H9 (cell line): ENCODE results near the gene P2RY14. TPM values are rescaled to one million over a fixed set of nuclear protein-coding genes. Genes with fewer than 3 reads are reported as not detected.

ENCODE experiments used
- DNase-seq: peaks from one replicate; pipeline ENCODE4 v3.0.0-alpha.2; 2017
- H2AFZ ChIP-seq: one replicate; pipeline ENCODE4 v1.6.1; 2013; ENCODE audit warnings: mild to moderate bottlenecking, low read length, control low read depth, moderate library complexity
- H2AK5ac ChIP-seq: 2 replicates; pipeline ENCODE4 v1.6.1; 2013; ENCODE audit warnings: low read length, control low read depth, mixed read lengths; ENCODE audit not compliant: insufficient read length
- H2BK120ac ChIP-seq: one replicate; pipeline ENCODE4 v1.6.1; 2013; ENCODE audit warnings: low read depth, mild to moderate bottlenecking, low read length, control low read depth, inconsistent platforms; ENCODE audit not compliant: poor library complexity, severe bottlenecking
- H2BK12ac ChIP-seq: 2 replicates; pipeline ENCODE4 v1.6.1; 2013; ENCODE audit warnings: low read length, control low read depth, mixed read lengths, low read depth; ENCODE audit not compliant: insufficient read length
- H2BK15ac ChIP-seq: 2 replicates; pipeline ENCODE4 v1.6.1; 2013; ENCODE audit warnings: low read depth, low read length, control low read depth
- H2BK20ac ChIP-seq: one replicate; pipeline ENCODE4 v1.6.1; 2013; ENCODE audit warnings: low read depth, mild to moderate bottlenecking, low read length, control low read depth, inconsistent platforms; ENCODE audit not compliant: poor library complexity, severe bottlenecking
- H2BK5ac ChIP-seq: 2 replicates; pipeline ENCODE4 v1.6.1; 2013; ENCODE audit warnings: low read length, control low read depth, mixed read lengths; ENCODE audit not compliant: insufficient read length
- H3K14ac ChIP-seq: 2 replicates; pipeline ENCODE4 v1.6.1; 2013; ENCODE audit warnings: low read length, control low read depth; ENCODE audit not compliant: insufficient read depth
- H3K18ac ChIP-seq: 2 replicates; pipeline ENCODE4 v1.6.1; 2013; ENCODE audit warnings: low read depth, mild to moderate bottlenecking, mixed read lengths, low read length, control low read depth; ENCODE audit not compliant: insufficient read length
- H3K23ac ChIP-seq: 2 replicates; pipeline ENCODE4 v1.6.1; 2013; ENCODE audit warnings: low read length, control low read depth, mixed read lengths, low read depth; ENCODE audit not compliant: insufficient read length
- H3K23me2 ChIP-seq: 2 replicates; pipeline ENCODE4 v1.6.1; 2013; ENCODE audit warnings: low read depth, mild to moderate bottlenecking, mixed read lengths, low read length, control low read depth; ENCODE audit not compliant: insufficient read length, poor library complexity, severe bottlenecking
- H3K27ac ChIP-seq: 2 replicates; pipeline ENCODE4 v1.5.1; 2013; ENCODE audit warnings: low read length, control low read depth, mixed read lengths, low read depth; ENCODE audit not compliant: insufficient read length
- H3K27me3 ChIP-seq: 2 replicates; pipeline ENCODE4 v1.6.1; 2013; ENCODE audit warnings: low read length, control low read depth, inconsistent platforms; ENCODE audit not compliant: insufficient read depth
- H3K4ac ChIP-seq: 2 replicates; pipeline ENCODE4 v1.6.1; 2013; ENCODE audit warnings: low read depth, mild to moderate bottlenecking, control low read depth, inconsistent platforms, low read length, moderate library complexity
- H3K4me1 ChIP-seq: 2 replicates; pipeline ENCODE4 v1.6.1; 2013; ENCODE audit warnings: low read length, control low read depth, inconsistent platforms; ENCODE audit not compliant: insufficient read depth
- H3K4me2 ChIP-seq: 2 replicates; pipeline ENCODE4 v1.6.1; 2013; ENCODE audit warnings: low read length, control low read depth, mixed read lengths; ENCODE audit not compliant: insufficient read length, insufficient read depth
- H3K56ac ChIP-seq: 2 replicates; pipeline ENCODE4 v1.6.1; 2013; ENCODE audit warnings: low read depth, mild to moderate bottlenecking, mixed read lengths, low read length, control low read depth; ENCODE audit not compliant: insufficient read length
- H3K79me1 ChIP-seq: 2 replicates; pipeline ENCODE4 v1.6.1; 2013; ENCODE audit warnings: low read depth, mild to moderate bottlenecking, moderate library complexity, low read length, control low read depth, inconsistent platforms; ENCODE audit not compliant: insufficient read depth, poor library complexity, severe bottlenecking
- H3K79me2 ChIP-seq: 2 replicates; pipeline ENCODE4 v1.6.1; 2013; ENCODE audit warnings: low read length, control low read depth, inconsistent platforms; ENCODE audit not compliant: insufficient read depth
- H3K9ac ChIP-seq: 2 replicates; pipeline ENCODE4 v1.6.1; 2013; ENCODE audit warnings: low read length, control low read depth, mixed read lengths; ENCODE audit not compliant: insufficient read length; ENCODE audit errors: extremely low read depth
- H3K9me3 ChIP-seq: one replicate; pipeline ENCODE4 v1.6.1; 2013; ENCODE audit warnings: low read depth, low read length, inconsistent platforms; ENCODE audit not compliant: control insufficient read depth
- H3T11ph ChIP-seq: one replicate; pipeline ENCODE4 v1.6.1; 2013; ENCODE audit warnings: mild to moderate bottlenecking, low read length, control low read depth, inconsistent platforms
- H4K20me1 ChIP-seq: one replicate; pipeline ENCODE4 v1.6.1; 2013; ENCODE audit not compliant: control insufficient read depth, insufficient read length, insufficient read depth
- H4K5ac ChIP-seq: 2 replicates; pipeline ENCODE4 v1.6.1; 2013; ENCODE audit warnings: low read depth, mild to moderate bottlenecking, mixed read lengths, low read length, control low read depth; ENCODE audit not compliant: insufficient read length
- H4K8ac ChIP-seq: replicated peaks from 2 replicates; pipeline ENCODE4 v1.6.1; 2013; ENCODE audit warnings: low read length, control low read depth, mixed read lengths, low read depth; ENCODE audit not compliant: insufficient read length
- H4K91ac ChIP-seq: 2 replicates; pipeline ENCODE4 v1.6.1; 2013; ENCODE audit warnings: low read depth, mild to moderate bottlenecking, moderate library complexity, mixed read lengths, low read length, control low read depth; ENCODE audit not compliant: insufficient read length
- H3K27ac Mint-ChIP-seq, 3 experiments: 2 replicates in 2 of 3; 3 replicates in 1 of 3; pipeline ENCODE4 v1.8.0; 2020 to 2021; ENCODE audit warnings: mixed read lengths in 3 of 3, mild to moderate bottlenecking in 1 of 3, moderate library complexity in 1 of 3
- H3K27me3 Mint-ChIP-seq: 2 replicates; pipeline ENCODE4 v1.8.0; 2021; ENCODE audit warnings: low read depth, mild to moderate bottlenecking, moderate library complexity, mixed read lengths
- H3K36me3 Mint-ChIP-seq, 3 experiments: 2 replicates in 2 of 3; 3 replicates in 1 of 3; pipeline ENCODE4 v1.8.0; 2020 to 2021; ENCODE audit warnings: low read depth in 3 of 3, mixed read lengths in 3 of 3; ENCODE audit not compliant: insufficient read depth in 1 of 3
- H3K4me1 Mint-ChIP-seq, 2 experiments: 2 replicates each; pipeline ENCODE4 v1.8.0; 2020; ENCODE audit warnings: mixed read lengths in 2 of 2
- H3K4me3 Mint-ChIP-seq, 2 experiments: 2 replicates in 1 of 2; 3 replicates in 1 of 2; pipeline ENCODE4 v1.8.0; 2020 to 2021; ENCODE audit warnings: mild to moderate bottlenecking in 2 of 2, mixed read lengths in 2 of 2, moderate library complexity in 1 of 2
- H3K9me3 Mint-ChIP-seq, 2 experiments: 2 replicates in 1 of 2; 3 replicates in 1 of 2; pipeline ENCODE4 v1.8.0; 2020; ENCODE audit warnings: mild to moderate bottlenecking in 2 of 2, mixed read lengths in 2 of 2, moderate library complexity in 1 of 2
- WGBS: extraction: QIAGEN DNeasy Blood & Tissue Kit; methylation state at CpG from one replicate; pipeline ENCODE4 v1.1.7; 2013; ENCODE audit warnings: missing lambda C conversion rate, low lambda C conversion rate, mixed read lengths; ENCODE audit not compliant: insufficient read length; ENCODE audit errors: extremely low coverage; 5-methylcytosine and 5-hydroxymethylcytosine counted together
- total RNA-seq: library from RNA; stranded (reverse); gene quantifications from 2 replicates; pipeline ENCODE4 v1.2.1, GENCODE V29; 2021
- TF ChIP-seq, protein P1 (sequence below): fragments of 200-600 bp; sonication (generic); conservative IDR thresholded peaks from 3 replicates; pipeline ENCODE4 v1.8.0; 2021; ENCODE audit warnings: antibody characterized with exemption, mild to moderate bottlenecking

Gene P2RY14
- total RNA-seq, 1 experiment from 2014 or later, result not detected

DNA sequence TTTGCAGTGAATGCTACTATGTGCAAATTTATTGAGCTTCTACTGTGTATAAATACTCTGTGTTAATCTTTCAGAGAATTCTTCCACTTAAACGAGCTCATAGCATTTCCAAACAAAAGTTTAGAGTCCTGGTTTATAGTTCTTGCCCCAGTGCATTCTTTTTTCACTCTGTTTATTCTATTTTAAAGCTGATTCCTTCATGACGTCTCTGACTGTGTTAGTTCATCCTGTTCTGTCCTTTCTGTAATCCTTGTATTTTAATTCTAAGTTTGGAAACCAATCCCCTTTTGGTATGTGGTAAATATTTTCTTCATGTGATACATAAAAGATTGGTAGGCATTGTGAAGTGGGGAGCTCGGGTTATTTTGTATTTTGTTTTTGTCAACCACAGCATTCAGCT, 18.7 kb downstream of the P2RY14 start:
- TF ChIP-seq, protein P1, sequence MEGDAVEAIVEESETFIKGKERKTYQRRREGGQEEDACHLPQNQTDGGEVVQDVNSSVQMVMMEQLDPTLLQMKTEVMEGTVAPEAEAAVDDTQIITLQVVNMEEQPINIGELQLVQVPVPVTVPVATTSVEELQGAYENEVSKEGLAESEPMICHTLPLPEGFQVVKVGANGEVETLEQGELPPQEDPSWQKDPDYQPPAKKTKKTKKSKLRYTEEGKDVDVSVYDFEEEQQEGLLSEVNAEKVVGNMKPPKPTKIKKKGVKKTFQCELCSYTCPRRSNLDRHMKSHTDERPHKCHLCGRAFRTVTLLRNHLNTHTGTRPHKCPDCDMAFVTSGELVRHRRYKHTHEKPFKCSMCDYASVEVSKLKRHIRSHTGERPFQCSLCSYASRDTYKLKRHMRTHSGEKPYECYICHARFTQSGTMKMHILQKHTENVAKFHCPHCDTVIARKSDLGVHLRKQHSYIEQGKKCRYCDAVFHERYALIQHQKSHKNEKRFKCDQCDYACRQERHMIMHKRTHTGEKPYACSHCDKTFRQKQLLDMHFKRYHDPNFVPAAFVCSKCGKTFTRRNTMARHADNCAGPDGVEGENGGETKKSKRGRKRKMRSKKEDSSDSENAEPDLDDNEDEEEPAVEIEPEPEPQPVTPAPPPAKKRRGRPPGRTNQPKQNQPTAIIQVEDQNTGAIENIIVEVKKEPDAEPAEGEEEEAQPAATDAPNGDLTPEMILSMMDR, result no peak
- no peaks in the 10 kb centered on the region for H3K4me1 Mint-ChIP-seq
- Histone ChIP-seq H3K4me1 (no peaks in the 10 kb centered on the region), H2BK20ac (no peak overlapping the region), H2BK15ac (no peak overlapping the region), H4K5ac (no peak overlapping the region), H3K4me2 (no peak overlapping the region), H4K20me1 (no peaks in the 10 kb centered on the region), H3T11ph (no peak overlapping the region), H2BK5ac (no peak overlapping the region), H3K23ac (no peak overlapping the region), H3K9ac (no peak overlapping the region), H3K18ac (no peak overlapping the region), H3K4ac (no peak overlapping the region), H3K56ac (no peak overlapping the region), H3K79me1 (no peaks in the 10 kb centered on the region), H2AK5ac (no peak overlapping the region), H2BK12ac (no peak overlapping the region), H2BK120ac (no peak overlapping the region), H3K27me3 (no peaks in the 10 kb centered on the region), H3K23me2 (no peaks in the 10 kb centered on the region), H3K79me2 (no peaks in the 10 kb centered on the region), H2AFZ (no peak overlapping the region), H3K9me3 (no peaks in the 10 kb centered on the region), H4K91ac (no peak overlapping the region), H3K14ac (no peak overlapping the region), H4K8ac (no peak overlapping the region), H3K27ac (no peak overlapping the region)
- no peak overlapping the region for H3K4me3 Mint-ChIP-seq
- no CpG with 5 or more reads among the region's 3 CpGs for WGBS
- peaks cover 0 to 4% (median 3%) of the 10 kb centered on the region in 3 experiments; a peak in 3 of 7 replicates for H3K36me3 Mint-ChIP-seq
- H3K27me3 Mint-ChIP-seq, result no peaks in the 10 kb centered on the region
- no peaks in the 10 kb centered on the region for H3K9me3 Mint-ChIP-seq
- no peak for DNase-seq
- H3K27ac Mint-ChIP-seq, result peak overlapping the region in 1 of 3 experiments; percentile 9; a peak in 1 of 7 replicates
